ENCODE results near the gene DUOX1.
"Not testable (repeated sequence)": the region's sequence is repeated elsewhere in the genome, so short reads cannot be mapped to it uniquely, and the experiment has no call there.

DUOX1 gene

GRCh38 chr15:45129651-45130129 is at the start of gene DUOX1, which contains the start of gene DUOXA1:
Gene DUOX1, plus strand, starts transcription at chr15:45129994. Its CDS starts 1,973 bp downstream, at chr15:45131967.
Gene DUOXA1, minus strand, starts transcription at chr15:45129879. Its CDS starts 6,865 bp downstream, at chr15:45123014.
- no peak for DNase-seq (ENCODE audit: low read depth in 2 of 2)

- not testable (repeated sequence) for DNase-seq (ENCODE audit: low read depth in 2 of 2)
Observed at GRCh38 chr15:45080593-45080992, 49.2 kb upstream of the DUOX1 start.

DNA sequence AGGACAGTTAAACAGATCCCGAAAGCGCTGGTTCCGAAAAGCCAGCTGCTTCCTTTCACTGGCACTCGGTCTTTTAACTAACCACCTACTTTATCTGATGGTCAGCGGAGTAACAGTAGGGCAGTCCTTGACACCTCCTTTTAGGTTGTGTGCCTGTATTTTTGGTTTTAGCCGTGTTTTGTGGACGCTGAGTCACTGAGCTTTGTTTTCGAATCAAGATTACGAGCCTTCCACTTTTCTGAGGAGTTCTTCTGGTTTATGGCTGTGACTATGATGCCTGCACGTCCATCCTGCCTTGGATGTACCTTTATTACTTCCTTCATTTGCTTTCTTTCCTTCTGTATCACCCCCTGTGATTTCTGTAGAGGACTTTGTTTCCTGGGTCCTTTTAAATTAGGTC is 47.4 kb upstream of the DUOX1 start:
- DNase-seq (ENCODE audit: low read depth in 2 of 2): not testable (repeated sequence)

- DNase-seq (ENCODE audit: low read depth in 2 of 2): no peak
Observed at GRCh38 chr15:45083223-45083622, 46.6 kb upstream of the DUOX1 start.

GRCh38 chr15:45084163-45084562 is 45.6 kb upstream of the DUOX1 start:
- DNase-seq (ENCODE audit: low read depth in 2 of 2): no peak

GRCh38 chr15:45087513-45087912 is 42.3 kb upstream of the DUOX1 start:
- no peak for DNase-seq (ENCODE audit: low read depth in 2 of 2)

- no peak for DNase-seq (ENCODE audit: low read depth in 2 of 2)
Observed at GRCh38 chr15:45088801-45089711, 40.7 kb upstream of the DUOX1 start.

- DNase-seq (ENCODE audit: low read depth in 2 of 2): no peak
Observed at GRCh38 chr15:45089712-45090373, 40.0 kb upstream of the DUOX1 start.

DNA sequence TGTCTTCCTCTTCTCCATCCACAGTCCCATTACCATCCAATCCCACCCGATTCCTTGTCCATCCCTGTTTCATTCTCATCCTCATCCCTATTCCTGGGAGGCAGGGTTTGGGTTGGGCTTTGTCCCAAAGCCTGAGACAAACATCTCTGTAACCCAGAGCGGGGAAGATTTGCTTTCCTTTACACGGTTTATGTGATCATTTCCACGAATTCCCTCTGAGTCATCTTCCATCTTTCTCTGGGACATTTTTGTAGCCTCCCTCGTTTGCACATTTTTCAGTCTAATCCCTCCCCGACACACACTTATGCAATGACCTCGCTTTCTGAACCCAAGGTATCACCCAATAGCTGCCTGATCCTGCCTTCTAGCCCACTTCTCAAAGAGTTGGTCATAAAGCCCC is 38.6 kb upstream of the DUOX1 start:
- no peak for DNase-seq (ENCODE audit: low read depth in 2 of 2)

DNA sequence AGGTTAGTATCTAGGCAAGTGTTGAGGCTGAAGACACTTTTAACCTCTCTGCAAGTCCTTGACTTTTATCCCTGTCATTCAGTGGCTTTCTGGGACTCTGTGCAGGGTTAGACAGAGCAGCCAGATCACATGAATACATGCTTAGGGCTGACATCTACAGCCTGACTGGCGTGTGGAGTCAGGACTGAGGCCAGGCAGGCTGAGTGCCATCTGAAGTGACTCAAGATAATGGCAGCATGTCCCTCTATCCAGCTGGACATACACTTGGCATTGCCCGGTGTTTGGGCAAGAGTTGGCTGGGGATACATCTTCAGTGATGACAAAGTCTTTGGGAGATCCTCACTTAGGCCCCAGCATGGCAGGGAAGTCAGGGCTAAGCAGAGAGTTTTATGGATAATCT is 38.2 kb upstream of the DUOX1 start:
- DNase-seq (ENCODE audit: low read depth in 2 of 2): no peak

DNA sequence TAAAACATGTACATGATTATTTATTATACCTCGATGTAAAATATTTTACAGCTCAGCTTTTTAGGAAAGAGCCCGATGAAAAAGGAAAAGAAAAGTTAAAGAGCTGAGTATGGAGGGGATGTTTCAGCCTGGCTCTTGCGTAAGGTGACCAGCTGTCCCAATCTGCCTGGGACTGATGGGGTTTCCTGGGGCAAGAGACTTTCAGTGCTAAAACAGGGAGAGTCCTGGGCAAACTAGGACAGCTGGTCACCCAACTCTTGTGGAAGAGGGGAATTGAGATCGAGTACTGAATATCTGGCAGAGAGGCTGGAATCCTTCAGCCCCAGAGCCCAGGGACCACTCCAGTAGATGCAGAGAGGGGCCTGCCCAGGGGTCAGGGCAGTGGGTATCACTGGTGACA is 36.8 kb upstream of the DUOX1 start:
- DNase-seq (ENCODE audit: low read depth in 2 of 2): no peak

- DNase-seq (ENCODE audit: low read depth in 2 of 2): no peak
Observed at GRCh38 chr15:45093622-45094357, 36.0 kb upstream of the DUOX1 start.

- no peak for DNase-seq (ENCODE audit: low read depth in 2 of 2)
Observed at GRCh38 chr15:45094358-45094730, 35.5 kb upstream of the DUOX1 start.

DNA sequence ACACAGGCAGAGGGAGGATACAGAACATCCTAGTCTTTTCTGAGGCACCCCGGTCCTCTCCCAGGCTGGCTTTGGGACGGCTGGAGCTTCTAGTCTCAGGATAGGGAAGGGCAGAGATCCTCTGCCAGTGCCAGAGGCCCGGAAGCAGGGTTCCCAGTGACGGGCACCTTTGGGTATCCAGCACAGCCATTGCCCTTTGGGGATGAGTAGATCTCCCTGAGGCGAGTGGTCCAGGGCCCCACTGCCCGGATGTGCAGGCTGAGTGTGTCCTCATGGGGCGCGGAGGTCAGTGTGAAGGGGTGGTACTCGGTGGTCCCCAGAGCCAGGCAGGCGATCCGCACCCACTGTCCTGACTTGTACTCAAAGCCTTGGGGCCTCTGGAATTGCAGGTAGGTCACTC is 34.1 kb upstream of the DUOX1 start:
- DNase-seq (ENCODE audit: low read depth in 2 of 2): no peak

DNA sequence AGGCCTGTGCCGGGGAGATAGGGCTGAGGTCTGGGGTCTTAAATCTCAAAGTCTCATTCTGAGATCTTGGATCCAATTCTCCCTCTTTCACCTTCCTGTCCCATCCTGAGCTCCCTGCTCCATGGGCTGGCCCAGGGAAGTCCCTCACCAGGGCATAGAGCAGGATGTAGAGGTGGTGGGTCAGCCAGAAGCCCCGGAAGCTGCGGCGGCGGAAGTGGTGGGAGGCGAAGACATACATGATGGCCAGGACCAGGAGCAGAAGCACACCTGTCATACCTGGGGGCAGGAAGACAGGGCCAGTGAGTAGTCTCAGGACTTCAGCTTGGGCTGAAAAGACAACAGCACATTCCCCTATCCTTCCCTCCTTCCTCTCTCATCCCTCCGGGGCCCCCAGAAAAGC is 32.3 kb upstream of the DUOX1 start:
- no peak for DNase-seq (ENCODE audit: low read depth in 2 of 2)

- no peak for DNase-seq (ENCODE audit: low read depth in 2 of 2)
Observed at GRCh38 chr15:45099549-45100165, 30.1 kb upstream of the DUOX1 start.

- DNase-seq (ENCODE audit: low read depth in 2 of 2): no peak
Observed at GRCh38 chr15:45100884-45101625, 28.7 kb upstream of the DUOX1 start.

GRCh38 chr15:45101749-45102148 is 28.0 kb upstream of the DUOX1 start:
- DNase-seq (ENCODE audit: low read depth in 2 of 2): no peak

DNA sequence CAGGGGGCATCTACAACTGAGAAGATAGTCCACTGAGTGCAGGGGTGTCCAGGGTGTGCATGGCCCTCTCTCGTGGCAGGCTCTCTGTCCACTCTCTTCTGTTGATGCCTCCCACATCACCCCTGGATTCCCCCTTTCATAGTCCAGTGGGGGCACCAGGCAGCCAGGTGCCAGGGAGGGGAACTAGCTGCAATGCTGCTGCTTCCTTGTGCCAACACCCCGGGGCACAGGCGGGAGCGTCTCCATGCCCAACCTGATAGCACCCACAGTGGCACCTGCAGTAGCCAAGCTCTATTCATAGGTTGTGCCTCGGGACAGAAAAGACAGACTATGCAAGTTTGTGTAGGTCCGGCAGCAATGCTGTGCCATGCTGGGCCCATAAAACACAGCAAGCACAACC is 27.6 kb upstream of the DUOX1 start:
- DNase-seq (ENCODE audit: low read depth in 2 of 2): no peak

DNA sequence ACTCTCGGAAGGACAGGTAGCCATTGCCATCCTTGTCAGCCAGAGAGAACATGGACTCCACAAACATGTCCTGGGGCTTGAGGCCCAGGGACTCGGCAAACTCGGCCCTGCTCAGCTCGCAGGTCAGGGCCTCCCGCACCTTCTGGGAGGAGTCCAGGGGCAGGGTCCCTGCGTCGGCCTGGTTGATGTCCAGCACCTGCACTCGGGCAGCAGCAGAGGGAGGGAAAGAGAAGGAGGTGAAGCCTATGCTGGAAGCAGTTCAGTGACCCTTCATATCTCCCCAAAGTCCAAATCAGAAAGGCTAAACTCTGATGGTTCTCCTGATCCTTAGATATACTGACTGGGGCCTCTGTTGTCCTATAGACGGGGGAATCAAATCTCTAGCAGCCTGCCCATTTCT is 25.6 kb upstream of the DUOX1 start:
- not testable (repeated sequence) for DNase-seq (ENCODE audit: low read depth in 2 of 2)

GRCh38 chr15:45105586-45105985 is 24.2 kb upstream of the DUOX1 start:
- no peak for DNase-seq (ENCODE audit: low read depth in 2 of 2)

Measured in stimulated activated CD8-positive, alpha-beta memory T cell treated with anti-CD3 and anti-CD28 coated beads, Interleukin-2, amount 100 ng/mL, for 1 hour (primary cell).